IPS DF 4.7 (cell line): Measurements from ENCODE around the gene GRID2IP.

ENCODE experiments used
- DNase-seq: peaks from one replicate; pipeline ENCODE4 v3.0.0-alpha.2; 2013; ENCODE audit warnings: low spot score; ENCODE audit errors: extremely low read depth

The GRID2IP gene

DNA sequence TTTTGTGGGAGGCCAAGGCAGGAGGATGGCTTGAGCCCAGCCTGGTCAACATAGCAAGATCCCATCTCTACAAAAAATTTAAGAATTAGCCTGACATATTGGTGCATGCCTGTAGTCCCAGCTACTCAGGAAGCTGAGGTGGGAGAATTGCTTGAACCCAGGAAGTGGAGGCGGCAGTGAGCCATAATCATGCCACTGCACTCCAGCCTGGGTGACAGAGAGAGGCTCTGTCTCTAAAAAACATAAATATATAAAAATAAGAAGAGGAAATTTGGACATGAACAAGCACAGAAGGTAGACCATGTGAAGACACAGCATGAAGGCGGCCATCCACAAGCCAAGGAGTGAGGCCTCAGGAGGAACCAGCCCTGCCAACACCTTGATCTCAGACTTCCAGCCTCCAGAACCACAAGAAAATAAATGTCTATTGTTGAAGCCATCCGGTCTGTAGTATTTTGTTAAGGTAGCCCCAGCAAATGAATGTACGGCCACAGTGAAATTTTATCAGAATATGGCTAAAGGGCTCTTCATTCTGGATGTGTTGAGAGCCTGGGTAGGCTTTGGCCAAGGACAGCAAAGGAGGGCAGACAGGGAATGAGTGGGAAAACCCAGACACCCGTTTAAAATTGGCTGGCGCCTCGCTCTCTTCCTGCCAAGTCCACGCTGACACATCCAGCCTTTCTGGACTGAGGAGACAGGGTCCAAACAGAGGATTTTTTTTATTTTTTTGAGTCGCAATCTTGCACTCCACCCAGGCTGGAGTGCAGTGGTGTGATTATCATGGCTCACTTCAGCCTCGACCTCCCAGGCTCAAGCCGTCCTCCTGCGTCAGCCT, 12.9 kb upstream of the GRID2IP start:
- no peak for DNase-seq

DNA sequence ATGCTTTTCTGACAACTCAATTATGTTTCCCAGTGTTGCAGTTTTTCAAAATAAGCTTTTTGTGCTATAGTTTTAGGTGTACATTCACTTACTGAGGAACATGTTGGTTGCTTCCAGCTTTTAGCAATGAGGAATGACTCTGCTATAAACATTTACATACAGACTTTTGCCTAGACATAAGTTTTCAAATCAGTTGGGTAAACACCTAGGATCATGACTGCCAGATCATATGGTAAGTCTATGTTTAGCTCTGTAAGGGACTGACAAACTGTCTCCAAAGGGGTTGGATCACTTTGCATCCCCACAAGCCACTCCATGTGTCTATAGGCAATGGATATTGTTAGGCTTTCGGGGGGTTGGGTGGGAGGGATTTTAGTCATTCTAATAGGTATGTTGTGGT, 10.8 kb upstream of the GRID2IP start:
- no peak for DNase-seq

DNA sequence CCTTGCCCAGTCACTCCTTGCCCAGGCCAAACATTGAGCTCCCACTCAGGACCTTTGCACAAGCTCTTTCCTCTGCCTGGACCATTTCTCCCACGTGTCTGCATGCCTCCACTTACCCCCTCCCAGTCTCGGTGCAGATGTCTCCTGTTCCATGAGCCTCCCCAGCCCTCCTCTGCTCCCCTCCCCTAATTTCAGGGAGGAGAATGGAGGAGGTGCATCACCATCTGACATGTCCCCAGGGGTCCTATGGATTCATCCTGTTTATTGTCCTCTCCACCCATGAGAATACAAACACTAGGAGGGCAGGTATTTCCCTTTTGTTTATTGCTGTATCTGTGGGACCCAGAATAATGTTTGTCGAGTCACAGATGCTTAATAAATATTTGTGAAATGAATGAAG, 8.6 kb upstream of the GRID2IP start:
- DNase-seq: no peak

DNA sequence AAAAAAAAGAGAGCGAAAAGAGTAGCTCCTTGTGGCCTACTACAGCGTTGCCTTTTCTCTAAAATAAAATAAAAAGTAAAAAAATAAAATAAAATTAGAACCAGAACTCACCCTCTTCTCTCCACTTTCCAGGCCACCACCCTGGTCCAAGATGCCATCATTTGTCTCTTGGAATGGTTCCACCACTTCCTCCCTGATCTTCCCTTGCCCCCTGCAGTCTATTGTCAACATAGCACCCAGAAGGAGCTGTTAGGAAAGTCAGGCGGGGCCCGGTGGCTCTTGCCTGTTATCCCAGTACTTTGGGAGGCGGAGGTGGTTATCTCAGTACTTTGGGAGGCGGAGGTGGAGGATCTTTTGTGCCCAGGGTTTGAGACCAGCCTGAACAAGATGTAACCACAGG, 7.6 kb upstream of the GRID2IP start:
- DNase-seq: no peak

DNA sequence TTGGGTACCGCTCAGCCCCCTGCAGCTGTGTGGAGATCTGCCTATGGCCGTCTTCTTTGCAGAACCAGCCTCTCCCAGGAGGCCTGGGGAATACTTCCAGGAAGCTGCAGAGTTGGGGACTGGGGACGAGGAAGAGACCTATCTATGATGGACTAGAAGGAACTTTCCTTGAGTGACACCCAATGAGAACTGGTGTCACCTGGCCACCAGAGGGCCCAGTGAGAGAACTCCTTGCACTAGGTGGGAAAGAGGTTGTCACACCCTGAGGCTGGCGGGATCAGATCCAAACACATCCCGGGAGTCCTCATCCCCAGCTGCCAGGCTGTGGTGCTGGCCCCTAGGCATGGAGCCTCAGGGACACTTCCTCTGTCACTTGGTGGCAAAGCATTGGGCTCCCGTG, 4.9 kb upstream of the GRID2IP start:
- no peak for DNase-seq

DNA sequence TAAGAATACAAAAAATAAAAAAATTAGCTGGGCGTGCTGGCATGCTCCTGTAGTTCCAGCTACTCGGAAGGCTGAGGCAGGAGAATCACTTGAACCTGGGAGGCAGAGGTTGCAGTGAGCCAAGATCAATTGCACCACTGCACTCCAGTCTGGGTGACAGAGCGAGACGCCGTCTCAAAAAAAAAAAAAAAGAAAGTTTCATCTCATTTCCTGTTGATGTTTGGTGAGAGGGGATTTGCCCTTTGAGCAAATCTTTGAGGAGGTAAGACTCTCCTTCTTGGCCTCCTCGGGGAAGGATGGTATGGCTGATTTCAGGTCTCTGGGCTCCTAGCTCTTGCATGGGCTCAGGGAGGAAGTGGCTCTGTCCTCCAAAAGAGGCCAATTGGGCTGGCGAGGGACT, 3.6 kb upstream of the GRID2IP start:
- DNase-seq: no peak

DNA sequence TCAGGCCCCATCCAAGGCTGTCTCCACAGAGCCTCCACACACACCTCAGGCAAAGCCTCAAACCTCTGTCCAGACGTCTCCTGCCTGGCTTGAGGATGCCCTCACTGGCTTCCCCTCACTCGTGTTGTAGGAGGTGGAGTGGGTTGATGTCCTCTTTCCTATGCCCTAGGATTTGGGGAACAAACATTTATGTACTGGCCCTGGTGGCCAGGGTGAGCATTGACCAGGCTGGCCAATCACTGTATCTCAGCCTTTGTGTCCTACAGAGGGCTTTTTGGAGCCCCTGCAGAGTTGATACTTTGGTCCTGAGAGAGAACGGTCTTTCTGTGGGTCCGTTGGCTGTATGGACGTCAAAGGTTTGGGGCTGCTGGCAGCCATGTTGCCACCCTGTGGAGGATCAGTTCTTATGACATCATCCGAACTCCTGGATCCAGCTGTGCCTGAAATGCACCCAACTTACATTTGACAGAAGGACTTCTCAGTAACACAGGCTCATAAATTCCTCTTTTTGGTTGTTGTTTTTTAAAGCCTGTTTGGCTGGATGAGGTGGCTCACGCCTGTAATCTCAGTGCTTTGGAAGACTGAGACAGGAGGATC, 2.3 kb upstream of the GRID2IP start:
- DNase-seq: no peak

DNA sequence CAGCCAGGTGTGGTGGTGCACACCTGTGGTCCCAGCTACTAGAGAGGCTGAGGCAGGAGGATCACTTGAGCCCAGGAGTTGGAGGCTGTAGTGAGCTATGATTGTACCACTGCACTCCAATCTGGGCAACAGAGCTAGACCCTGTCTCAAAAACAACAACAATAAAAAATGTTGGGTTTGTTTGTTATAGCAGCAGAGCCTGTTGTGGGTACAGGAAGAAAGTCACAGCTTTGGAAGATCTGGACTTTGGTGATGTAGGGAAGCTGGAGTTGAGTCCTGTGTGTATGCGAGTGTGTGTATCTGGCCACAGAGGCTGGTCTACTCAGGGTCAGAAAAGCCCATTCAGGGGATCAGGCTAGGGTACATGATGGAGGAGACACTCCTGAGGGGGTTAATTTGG, 3.9 kb downstream of the GRID2IP start:
- no peak for DNase-seq

DNA sequence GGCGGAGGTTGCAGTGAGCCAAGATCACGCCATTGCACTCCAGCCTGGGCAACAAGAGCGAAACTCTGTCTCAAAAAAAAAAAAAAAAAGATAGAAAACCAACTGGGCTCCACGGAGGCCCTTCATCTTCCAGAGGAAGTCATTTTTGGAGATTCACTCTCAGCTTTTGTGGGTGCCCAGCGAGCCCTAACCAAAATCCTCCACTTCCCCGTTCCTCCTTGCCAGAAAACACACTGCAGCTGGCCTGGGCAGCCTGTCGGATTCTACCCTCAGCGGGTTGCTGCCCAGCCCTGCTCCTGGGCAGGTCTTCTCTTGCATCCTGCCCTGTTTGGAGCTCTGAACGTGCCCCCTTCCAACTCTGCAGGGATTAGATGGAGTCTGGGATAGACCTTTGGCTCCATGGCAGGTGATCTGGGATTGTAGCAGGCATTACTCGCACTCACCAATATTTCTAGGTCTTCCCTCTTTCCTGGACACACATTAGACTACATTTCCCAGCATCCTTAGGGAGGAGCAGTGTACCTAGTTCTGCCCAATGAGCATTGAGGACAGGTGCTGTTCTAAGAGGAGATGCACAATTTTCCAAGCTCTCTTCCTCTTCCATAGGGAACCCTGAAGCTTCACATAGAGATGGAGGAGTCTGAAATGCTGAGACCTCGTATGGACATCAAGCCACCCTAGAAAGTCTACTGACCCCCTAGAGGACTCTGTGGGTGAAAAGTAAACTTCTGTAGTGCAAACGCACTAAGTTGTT, 4.6 kb downstream of the GRID2IP start:
- DNase-seq: no peak

DNA sequence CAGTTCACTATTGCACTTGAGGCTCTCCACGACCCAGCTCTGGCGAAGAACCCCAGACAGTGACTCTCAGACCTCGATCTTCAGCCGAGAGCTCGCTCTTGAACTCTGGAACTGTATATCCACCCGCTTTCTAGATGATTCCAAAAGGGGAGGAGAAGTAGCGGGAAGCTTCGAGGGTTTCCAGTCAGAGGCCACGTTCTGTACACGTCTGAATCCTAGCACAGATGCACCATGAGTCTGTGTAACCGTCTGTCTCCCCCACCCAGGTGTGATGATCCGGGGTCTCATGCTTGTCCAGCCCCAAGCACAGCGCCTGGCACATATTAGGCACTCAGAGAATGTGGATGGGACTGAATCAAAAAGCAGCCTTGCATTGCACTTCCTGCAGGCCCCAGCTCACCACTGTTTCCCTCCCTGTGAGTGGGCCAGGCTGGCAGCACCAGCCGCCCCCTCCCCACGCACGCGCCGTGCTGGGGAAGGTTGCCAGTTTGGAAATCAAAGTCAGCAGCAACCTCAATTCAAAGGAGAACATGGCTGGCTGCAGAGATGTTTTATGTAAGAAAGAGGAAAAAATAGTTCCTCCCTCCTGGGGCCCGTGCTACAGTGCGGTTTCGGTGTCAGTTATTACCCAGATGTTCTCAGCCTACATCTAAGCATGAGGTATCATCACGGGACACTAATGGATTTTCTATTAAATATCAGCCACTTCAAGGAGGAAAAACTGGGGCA, 5.7 kb downstream of the GRID2IP start:
- no peak for DNase-seq

DNA sequence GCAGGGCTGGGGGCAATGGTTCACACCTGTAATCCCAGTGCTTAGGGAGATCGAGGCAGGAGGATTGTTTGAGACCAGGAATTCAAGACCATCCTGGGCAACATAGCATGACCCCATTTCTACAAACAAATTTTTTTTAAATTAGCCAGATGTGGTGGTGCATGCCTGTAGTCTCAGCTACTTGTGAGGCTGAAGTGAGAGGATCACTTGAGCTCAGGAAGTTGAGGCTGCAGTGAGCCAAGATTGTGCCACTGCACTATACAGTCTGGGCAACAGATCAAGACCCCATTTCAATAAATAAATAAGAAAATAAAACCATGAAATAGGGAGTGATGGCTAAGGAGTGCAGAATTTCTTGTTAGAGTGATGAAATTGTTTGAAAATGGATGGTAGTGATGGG, 8.9 kb downstream of the GRID2IP start:
- no peak for DNase-seq

DNA sequence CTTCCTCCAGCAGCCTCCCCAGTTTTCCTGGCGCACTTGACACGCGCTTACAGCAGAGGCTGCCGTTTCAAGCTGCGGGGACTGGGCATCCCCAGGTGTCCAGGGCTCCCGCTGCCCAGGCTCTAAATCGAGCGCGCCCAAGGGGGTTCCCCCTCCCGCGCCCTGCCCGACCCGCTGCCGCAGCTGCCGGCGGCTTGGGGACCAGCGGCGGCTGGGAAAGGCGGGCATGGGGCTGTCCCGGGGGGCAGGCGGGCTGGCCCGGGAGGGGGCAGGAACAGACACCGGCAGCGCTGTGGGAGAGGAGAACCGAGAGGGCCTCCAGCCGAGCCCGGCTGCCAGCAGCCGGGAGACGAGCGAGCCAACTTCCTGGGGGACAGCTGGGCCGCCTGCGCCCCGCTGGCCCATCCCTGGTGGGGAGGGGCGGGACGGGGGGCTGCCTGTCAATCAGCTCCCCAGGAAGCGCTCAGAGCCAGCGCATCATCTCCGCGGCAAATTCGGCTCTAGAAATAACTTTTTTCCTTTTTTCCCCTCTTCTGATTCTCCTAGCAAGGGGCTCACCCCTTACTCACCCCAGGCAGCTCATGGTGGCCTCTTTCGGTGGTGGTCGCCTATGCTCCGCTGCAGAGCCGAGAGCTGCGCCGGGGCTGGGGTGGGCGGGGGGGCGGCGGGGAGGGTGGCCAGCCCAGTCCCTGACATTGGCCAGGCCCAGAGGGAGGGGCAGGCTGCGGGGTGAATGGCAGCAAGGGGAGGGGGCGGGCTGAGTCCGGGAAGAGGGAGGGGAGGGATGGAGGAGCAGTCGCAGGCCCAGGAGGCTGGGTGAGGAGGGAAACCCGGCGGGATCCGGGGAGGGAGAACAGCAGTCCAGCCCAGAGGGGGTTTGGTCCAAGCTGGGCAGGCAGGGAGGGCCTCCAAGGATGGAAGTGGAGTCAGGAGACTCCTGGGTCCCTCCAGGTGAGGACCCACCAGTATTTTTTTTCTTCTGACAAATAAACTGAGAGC, 14.7 kb downstream of the GRID2IP start:
- DNase-seq: no peak

DNA sequence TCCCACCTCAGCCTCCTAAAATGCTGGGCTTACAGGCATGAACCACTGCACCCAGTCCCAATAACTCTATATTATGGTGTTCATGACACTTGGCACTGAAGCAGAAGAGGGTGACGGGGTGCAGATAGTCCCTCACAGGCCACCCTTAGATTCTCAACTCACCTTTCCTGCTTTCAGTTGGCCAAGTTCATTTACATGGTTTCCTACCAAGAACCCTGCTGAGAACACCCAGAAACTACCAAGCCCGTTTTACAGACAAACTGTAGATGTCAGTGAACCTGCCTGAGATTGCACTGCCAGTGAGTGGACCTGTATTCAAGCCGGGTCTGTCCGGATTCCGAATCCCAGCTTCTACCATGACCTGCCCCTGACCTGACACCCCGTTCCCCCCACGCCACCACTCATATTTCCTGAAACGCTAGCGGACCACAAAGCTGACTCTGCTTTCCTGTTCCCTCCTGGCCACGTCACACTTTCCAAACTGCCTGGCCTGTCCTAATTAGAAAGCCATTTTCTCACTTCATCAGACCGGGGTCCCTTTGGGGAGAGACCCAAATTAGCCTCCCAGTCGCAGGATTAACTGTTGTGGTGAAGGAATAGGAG, 17.3 kb downstream of the GRID2IP start:
- DNase-seq: no peak

DNA sequence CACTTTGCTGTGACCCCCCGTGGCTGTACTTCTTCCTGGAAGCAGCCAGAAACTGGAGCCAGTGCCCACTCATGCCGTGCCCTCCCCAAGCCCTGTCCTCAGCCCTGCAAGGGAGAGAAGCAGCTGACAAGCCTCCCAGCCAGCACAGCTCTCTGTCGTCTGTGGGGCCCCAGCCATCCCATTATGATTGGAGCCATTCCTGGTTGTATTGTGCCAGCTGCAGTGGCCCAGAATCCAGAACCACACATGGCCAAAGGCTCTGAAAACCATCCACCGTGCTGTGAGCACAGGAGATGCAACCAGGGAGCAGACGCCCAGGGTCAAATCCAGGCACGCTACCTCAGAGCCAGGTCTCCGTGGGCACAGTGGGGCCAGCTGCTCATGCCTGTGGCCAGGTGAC, 18.7 kb downstream of the GRID2IP start:
- DNase-seq: no peak

DNA sequence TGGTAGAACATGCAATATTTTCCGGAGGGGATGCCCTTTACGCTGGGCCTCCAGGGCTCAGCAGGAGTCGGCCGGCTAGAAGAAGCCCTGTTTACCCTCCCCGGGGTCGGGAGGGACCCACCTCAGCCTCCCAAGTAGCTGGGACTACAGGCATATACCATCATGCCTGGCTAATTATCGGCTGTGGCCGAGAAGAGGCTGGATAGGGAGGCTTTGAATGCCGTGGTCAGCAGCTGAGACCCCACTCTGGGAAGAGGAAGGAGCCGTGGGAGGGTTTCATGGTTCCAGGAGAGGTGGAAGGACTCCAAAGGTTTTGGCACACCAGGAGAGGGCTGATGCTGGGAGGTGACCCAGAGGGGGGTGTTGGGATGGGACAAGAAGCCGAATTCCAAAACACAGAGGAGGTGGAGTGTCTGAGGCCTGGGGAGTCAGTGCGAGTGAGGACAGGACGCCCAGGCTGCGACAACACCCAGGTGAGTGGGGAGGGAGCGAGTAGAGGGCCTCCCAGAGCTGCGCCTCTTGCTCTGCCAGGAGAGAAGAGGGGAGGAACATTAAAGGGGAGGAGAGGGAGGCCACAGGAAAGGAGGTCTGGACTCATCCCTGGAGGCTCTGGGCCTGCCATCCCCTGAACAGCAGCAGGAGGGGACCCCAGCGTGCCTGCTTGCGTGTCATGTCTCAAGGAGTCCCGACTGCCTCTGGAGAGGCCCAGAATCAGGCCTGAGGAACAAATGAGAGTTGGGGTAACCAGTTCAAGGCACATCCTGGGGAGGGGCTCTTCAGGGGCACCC, 19.6 kb downstream of the GRID2IP start:
- DNase-seq: no peak

DNA sequence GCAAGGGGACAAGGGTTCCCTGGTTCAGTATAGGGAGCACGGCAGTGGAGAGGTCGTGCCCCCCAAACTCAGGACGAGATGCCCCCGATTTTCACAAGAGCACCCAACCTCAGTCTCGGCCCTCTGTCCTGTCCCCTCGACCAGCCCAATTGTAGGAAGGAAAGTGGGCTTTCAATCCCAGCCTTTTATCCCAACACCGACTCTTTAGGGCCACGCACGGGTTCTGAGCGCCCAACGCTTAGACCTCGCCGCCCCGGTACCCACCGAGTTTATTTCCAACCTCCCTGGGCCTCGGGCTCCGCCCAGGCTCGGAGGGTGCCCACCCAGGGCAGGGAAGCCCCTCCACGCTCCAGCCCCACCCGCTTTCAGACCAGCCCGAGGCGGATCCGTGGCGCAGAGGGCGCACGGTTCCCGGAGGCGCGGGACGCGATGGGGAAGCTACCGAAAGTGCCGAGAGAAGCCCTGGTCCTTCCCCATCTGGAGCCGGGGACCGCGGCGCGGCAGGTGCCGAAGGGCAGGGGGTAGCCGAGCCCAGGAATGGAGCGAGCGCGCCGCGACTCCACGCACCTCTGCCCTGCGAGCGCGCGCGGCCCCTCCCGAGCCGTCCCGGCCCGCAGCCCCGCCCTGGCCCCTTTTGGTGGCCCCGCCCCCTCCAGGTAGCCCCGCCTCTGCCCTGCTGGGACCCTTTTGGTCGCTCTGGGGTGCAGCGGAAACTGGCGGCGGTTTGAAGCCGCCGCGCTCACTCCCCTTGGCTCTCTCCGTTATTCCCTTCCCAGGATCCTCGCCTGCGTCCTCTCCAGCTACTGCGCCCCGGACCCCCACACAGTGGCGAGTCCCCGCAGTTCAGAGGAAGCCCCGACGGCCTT, 20.4 kb downstream of the GRID2IP start:
- no peak for DNase-seq

DNA sequence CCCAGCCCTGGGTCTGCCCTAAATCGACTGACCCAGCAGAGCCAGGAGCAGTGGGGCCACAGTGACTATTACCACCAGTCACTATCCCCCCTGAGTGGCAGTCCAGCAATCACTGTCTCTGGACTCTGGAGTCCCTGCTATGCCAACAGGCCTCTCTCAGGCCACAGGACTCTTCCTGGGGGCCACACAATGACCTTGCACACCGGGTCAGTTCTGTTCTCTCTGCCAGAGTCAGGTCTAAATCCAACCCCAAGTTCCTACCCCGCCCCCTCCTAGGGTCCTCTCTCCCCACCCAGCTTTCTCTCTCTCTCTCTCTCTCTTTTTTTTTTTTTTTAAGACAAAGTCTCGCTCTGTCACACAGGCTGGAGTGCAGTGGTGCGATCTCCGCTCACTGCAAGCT, 21.6 kb downstream of the GRID2IP start:
- no peak for DNase-seq

DNA sequence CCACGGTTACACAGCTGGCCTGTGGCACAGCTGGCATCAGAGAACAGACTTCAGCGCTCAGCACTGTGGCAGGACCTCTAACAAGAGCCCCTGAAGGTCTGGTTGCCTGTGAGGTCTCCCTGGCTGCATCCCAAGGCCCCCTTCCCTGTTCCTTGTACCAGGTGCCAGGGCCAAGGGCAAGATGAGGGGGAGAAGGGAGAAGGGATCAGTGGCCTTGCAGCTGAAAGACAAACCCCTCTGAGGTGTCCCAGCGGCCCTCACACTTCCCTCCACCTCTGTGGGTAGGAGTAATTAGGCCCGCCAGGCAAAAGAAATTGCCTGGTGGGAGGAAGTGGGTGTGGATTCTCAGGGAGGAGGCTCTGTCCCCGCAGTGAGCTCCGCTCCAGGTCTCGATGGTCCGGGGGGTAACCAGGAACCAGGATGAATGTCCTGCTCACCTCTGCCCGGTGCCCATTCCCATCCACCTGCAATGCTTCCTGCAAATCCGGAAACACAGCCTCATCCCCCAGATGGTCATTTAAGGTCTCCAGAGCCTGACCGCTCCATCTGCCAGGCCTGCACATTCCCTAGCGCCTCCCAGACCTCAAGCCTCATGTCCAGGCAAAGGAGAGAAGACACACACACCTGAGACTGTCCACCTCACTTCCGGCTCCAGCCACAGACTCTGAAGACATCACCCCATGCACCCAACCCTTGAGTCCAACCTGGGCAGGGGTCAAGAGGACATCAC, 22.7 kb downstream of the GRID2IP start:
- no peak for DNase-seq
